H9 (cell line): ENCODE measurements around the gene SHPK. TPM values are rescaled to one million over a fixed set of nuclear protein-coding genes. Genes with fewer than 3 reads are reported as not detected.

Experiments used
- DNase-seq: peaks from one replicate; pipeline ENCODE4 v3.0.0-alpha.2; 2017
- H2AFZ ChIP-seq: one replicate; pipeline ENCODE4 v1.6.1; 2013; ENCODE audit warnings: mild to moderate bottlenecking, low read length, control low read depth, moderate library complexity
- H2AK5ac ChIP-seq: 2 replicates; pipeline ENCODE4 v1.6.1; 2013; ENCODE audit warnings: low read length, control low read depth, mixed read lengths; ENCODE audit not compliant: insufficient read length
- H2BK120ac ChIP-seq: one replicate; pipeline ENCODE4 v1.6.1; 2013; ENCODE audit warnings: low read depth, mild to moderate bottlenecking, low read length, control low read depth, inconsistent platforms; ENCODE audit not compliant: poor library complexity, severe bottlenecking
- H2BK12ac ChIP-seq: 2 replicates; pipeline ENCODE4 v1.6.1; 2013; ENCODE audit warnings: low read length, control low read depth, mixed read lengths, low read depth; ENCODE audit not compliant: insufficient read length
- H2BK15ac ChIP-seq: 2 replicates; pipeline ENCODE4 v1.6.1; 2013; ENCODE audit warnings: low read depth, low read length, control low read depth
- H2BK20ac ChIP-seq: one replicate; pipeline ENCODE4 v1.6.1; 2013; ENCODE audit warnings: low read depth, mild to moderate bottlenecking, low read length, control low read depth, inconsistent platforms; ENCODE audit not compliant: poor library complexity, severe bottlenecking
- H2BK5ac ChIP-seq: 2 replicates; pipeline ENCODE4 v1.6.1; 2013; ENCODE audit warnings: low read length, control low read depth, mixed read lengths; ENCODE audit not compliant: insufficient read length
- H3K14ac ChIP-seq: 2 replicates; pipeline ENCODE4 v1.6.1; 2013; ENCODE audit warnings: low read length, control low read depth; ENCODE audit not compliant: insufficient read depth
- H3K18ac ChIP-seq: 2 replicates; pipeline ENCODE4 v1.6.1; 2013; ENCODE audit warnings: low read depth, mild to moderate bottlenecking, mixed read lengths, low read length, control low read depth; ENCODE audit not compliant: insufficient read length
- H3K23ac ChIP-seq: 2 replicates; pipeline ENCODE4 v1.6.1; 2013; ENCODE audit warnings: low read length, control low read depth, mixed read lengths, low read depth; ENCODE audit not compliant: insufficient read length
- H3K23me2 ChIP-seq: 2 replicates; pipeline ENCODE4 v1.6.1; 2013; ENCODE audit warnings: low read depth, mild to moderate bottlenecking, mixed read lengths, low read length, control low read depth; ENCODE audit not compliant: insufficient read length, poor library complexity, severe bottlenecking
- H3K27ac ChIP-seq: 2 replicates; pipeline ENCODE4 v1.5.1; 2013; ENCODE audit warnings: low read length, control low read depth, mixed read lengths, low read depth; ENCODE audit not compliant: insufficient read length
- H3K27me3 ChIP-seq: 2 replicates; pipeline ENCODE4 v1.6.1; 2013; ENCODE audit warnings: low read length, control low read depth, inconsistent platforms; ENCODE audit not compliant: insufficient read depth
- H3K4ac ChIP-seq: 2 replicates; pipeline ENCODE4 v1.6.1; 2013; ENCODE audit warnings: low read depth, mild to moderate bottlenecking, control low read depth, inconsistent platforms, low read length, moderate library complexity
- H3K4me1 ChIP-seq: 2 replicates; pipeline ENCODE4 v1.6.1; 2013; ENCODE audit warnings: low read length, control low read depth, inconsistent platforms; ENCODE audit not compliant: insufficient read depth
- H3K4me2 ChIP-seq: 2 replicates; pipeline ENCODE4 v1.6.1; 2013; ENCODE audit warnings: low read length, control low read depth, mixed read lengths; ENCODE audit not compliant: insufficient read length, insufficient read depth
- H3K56ac ChIP-seq: 2 replicates; pipeline ENCODE4 v1.6.1; 2013; ENCODE audit warnings: low read depth, mild to moderate bottlenecking, mixed read lengths, low read length, control low read depth; ENCODE audit not compliant: insufficient read length
- H3K79me1 ChIP-seq: 2 replicates; pipeline ENCODE4 v1.6.1; 2013; ENCODE audit warnings: low read depth, mild to moderate bottlenecking, moderate library complexity, low read length, control low read depth, inconsistent platforms; ENCODE audit not compliant: insufficient read depth, poor library complexity, severe bottlenecking
- H3K79me2 ChIP-seq: 2 replicates; pipeline ENCODE4 v1.6.1; 2013; ENCODE audit warnings: low read length, control low read depth, inconsistent platforms; ENCODE audit not compliant: insufficient read depth
- H3K9ac ChIP-seq: 2 replicates; pipeline ENCODE4 v1.6.1; 2013; ENCODE audit warnings: low read length, control low read depth, mixed read lengths; ENCODE audit not compliant: insufficient read length; ENCODE audit errors: extremely low read depth
- H3K9me3 ChIP-seq: one replicate; pipeline ENCODE4 v1.6.1; 2013; ENCODE audit warnings: low read depth, low read length, inconsistent platforms; ENCODE audit not compliant: control insufficient read depth
- H3T11ph ChIP-seq: one replicate; pipeline ENCODE4 v1.6.1; 2013; ENCODE audit warnings: mild to moderate bottlenecking, low read length, control low read depth, inconsistent platforms
- H4K20me1 ChIP-seq: one replicate; pipeline ENCODE4 v1.6.1; 2013; ENCODE audit not compliant: control insufficient read depth, insufficient read length, insufficient read depth
- H4K5ac ChIP-seq: 2 replicates; pipeline ENCODE4 v1.6.1; 2013; ENCODE audit warnings: low read depth, mild to moderate bottlenecking, mixed read lengths, low read length, control low read depth; ENCODE audit not compliant: insufficient read length
- H4K8ac ChIP-seq: replicated peaks from 2 replicates; pipeline ENCODE4 v1.6.1; 2013; ENCODE audit warnings: low read length, control low read depth, mixed read lengths, low read depth; ENCODE audit not compliant: insufficient read length
- H4K91ac ChIP-seq: 2 replicates; pipeline ENCODE4 v1.6.1; 2013; ENCODE audit warnings: low read depth, mild to moderate bottlenecking, moderate library complexity, mixed read lengths, low read length, control low read depth; ENCODE audit not compliant: insufficient read length
- H3K27ac Mint-ChIP-seq, 3 experiments: 2 replicates in 2 of 3; 3 replicates in 1 of 3; pipeline ENCODE4 v1.8.0; 2020 to 2021; ENCODE audit warnings: mixed read lengths in 3 of 3, mild to moderate bottlenecking in 1 of 3, moderate library complexity in 1 of 3
- H3K27me3 Mint-ChIP-seq: 2 replicates; pipeline ENCODE4 v1.8.0; 2021; ENCODE audit warnings: low read depth, mild to moderate bottlenecking, moderate library complexity, mixed read lengths
- H3K36me3 Mint-ChIP-seq, 3 experiments: 2 replicates in 2 of 3; 3 replicates in 1 of 3; pipeline ENCODE4 v1.8.0; 2020 to 2021; ENCODE audit warnings: low read depth in 3 of 3, mixed read lengths in 3 of 3; ENCODE audit not compliant: insufficient read depth in 1 of 3
- H3K4me1 Mint-ChIP-seq, 2 experiments: 2 replicates each; pipeline ENCODE4 v1.8.0; 2020; ENCODE audit warnings: mixed read lengths in 2 of 2
- H3K4me3 Mint-ChIP-seq, 2 experiments: 2 replicates in 1 of 2; 3 replicates in 1 of 2; pipeline ENCODE4 v1.8.0; 2020 to 2021; ENCODE audit warnings: mild to moderate bottlenecking in 2 of 2, mixed read lengths in 2 of 2, moderate library complexity in 1 of 2
- H3K9me3 Mint-ChIP-seq, 2 experiments: 2 replicates in 1 of 2; 3 replicates in 1 of 2; pipeline ENCODE4 v1.8.0; 2020; ENCODE audit warnings: mild to moderate bottlenecking in 2 of 2, mixed read lengths in 2 of 2, moderate library complexity in 1 of 2
- CTCF ChIP-seq: fragments of 200-600 bp; sonication (generic); conservative IDR thresholded peaks from 3 replicates; pipeline ENCODE4 v1.8.0; 2021; ENCODE audit warnings: antibody characterized with exemption, mild to moderate bottlenecking
- WGBS: extraction: QIAGEN DNeasy Blood & Tissue Kit; methylation state at CpG from one replicate; pipeline ENCODE4 v1.1.7; 2013; ENCODE audit warnings: missing lambda C conversion rate, low lambda C conversion rate, mixed read lengths; ENCODE audit not compliant: insufficient read length; ENCODE audit errors: extremely low coverage; 5-methylcytosine and 5-hydroxymethylcytosine counted together
- total RNA-seq: library from RNA; stranded (reverse); gene quantifications from 2 replicates; pipeline ENCODE4 v1.2.1, GENCODE V29; 2021

SHPK gene
- total RNA-seq, 1 experiment from 2014 or later, result 27.0 TPM

- Histone ChIP-seq H2BK20ac (no peak overlapping the region), H2BK15ac (no peak overlapping the region), H3K9ac (no peak overlapping the region), H2BK120ac (no peak overlapping the region), H3K18ac (no peak overlapping the region), H4K20me1 (no peaks in the 10 kb centered on the region), H3T11ph (no peak overlapping the region), H3K56ac (no peak overlapping the region), H3K4me2 (no peak overlapping the region), H3K79me2 (no peaks in the 10 kb centered on the region), H2AK5ac (no peak overlapping the region), H2BK12ac (no peak overlapping the region), H4K8ac (no peak overlapping the region), H3K27me3 (no peaks in the 10 kb centered on the region), H3K4ac (no peak overlapping the region), H3K79me1 (no peaks in the 10 kb centered on the region), H3K14ac (no peak overlapping the region), H3K9me3 (no peaks in the 10 kb centered on the region), H3K23ac (no peak overlapping the region), H2BK5ac (no peak overlapping the region), H3K23me2 (no peaks in the 10 kb centered on the region), H3K4me1 (no peaks in the 10 kb centered on the region), H2AFZ (no peak overlapping the region), H4K5ac (no peak overlapping the region), H3K27ac (no peak overlapping the region), H4K91ac (no peak overlapping the region)
- no peak for DNase-seq
- no peaks in the 10 kb centered on the region for H3K27me3 Mint-ChIP-seq
- peaks cover 7 to 35% (median 22%) of the 10 kb centered on the region in 3 experiments; a peak in 6 of 7 replicates for H3K36me3 Mint-ChIP-seq
- no CpG with 5 or more reads among the region's 36 CpGs for WGBS
- H3K4me3 Mint-ChIP-seq, result no peak overlapping the region
- no peak overlapping the region for H3K27ac Mint-ChIP-seq
- no peaks in the 10 kb centered on the region for H3K4me1 Mint-ChIP-seq
- H3K9me3 Mint-ChIP-seq, result no peaks in the 10 kb centered on the region; a peak in 1 of 5 replicates
- TF ChIP-seq CTCF, result no peak
Observed at GRCh38 chr17:3571043-3571900, 64.8 kb downstream of the SHPK start.
